SK-N-SH (cell line): Measurements from ENCODE around the gene GPR32. TPM values are rescaled to one million over a fixed set of nuclear protein-coding genes. Genes with fewer than 3 reads are reported as not detected.

Experiments
- CTCF ChIA-PET: fragments of 300-600, 350-600 bp; formaldehyde crosslinking; extraction: SDS; loops from one replicate; lab custom pipeline; 2021; lab: Yijun Ruan, JAX
- POLR2A ChIA-PET: fragments of 350-600 bp; sonication (Branson Sonifier 250); formaldehyde crosslinking; extraction: SDS; loops from one replicate; lab custom pipeline; 2020; ENCODE audit warnings: antibody characterized with exemption, inconsistent platforms; lab: Yijun Ruan, JAX
- DNase-seq: peaks from one replicate; pipeline ENCODE4 v3.0.0; 2012
- H2AFZ ChIP-seq: fragments of 200-600 bp; sonication (generic); 2 replicates; pipeline ENCODE4 v1.8.1; 2016; ENCODE audit warnings: antibody characterized with exemption, mild to moderate bottlenecking, low read depth
- H3F3A ChIP-seq: fragments of 200-600 bp; sonication (generic); replicated peaks from 2 replicates; pipeline ENCODE3; 2016; ENCODE audit warnings: antibody characterized with exemption, mild to moderate bottlenecking; ENCODE audit not compliant: insufficient read depth
- H3K27ac ChIP-seq, 2 experiments: fragments of 200-500 bp in 1 of 2; fragments of 200-600 bp in 1 of 2; sonication (Bioruptor generic) in 1 of 2; sonication (generic), shearing (Covaris generic) in 1 of 2; 2 replicates each; pipeline versions ENCODE4 v1.5.1 to v1.6.1; 2014 to 2016; ENCODE audit warnings: low read depth in 2 of 2, inconsistent platforms in 1 of 2, low read length in 1 of 2, mild to moderate bottlenecking in 1 of 2, mixed read lengths in 1 of 2
- H3K27me3 ChIP-seq: fragments of 200-600 bp; sonication (generic), shearing (Covaris generic); 2 replicates; pipeline ENCODE4 v1.6.1; 2016; ENCODE audit warnings: mixed run types; ENCODE audit not compliant: insufficient read depth
- H3K36me3 ChIP-seq, 2 experiments: fragments of 200-500 bp in 1 of 2; fragments of 200-600 bp in 1 of 2; sonication (Bioruptor generic) in 1 of 2; sonication (generic) in 1 of 2; replicated peaks in 1 of 2; 2 replicates each; pipeline versions ENCODE3 to v1.5.1; 2014 to 2016; ENCODE audit warnings: low read length in 1 of 2, mild to moderate bottlenecking in 1 of 2; ENCODE audit not compliant: insufficient read depth in 2 of 2, control insufficient read depth in 1 of 2
- H3K4me1 ChIP-seq, 2 experiments: fragments of 200-500 bp in 1 of 2; fragments of 200-600 bp in 1 of 2; sonication (Bioruptor generic) in 1 of 2; sonication (generic), shearing (Covaris generic) in 1 of 2; 2 replicates each; pipeline versions ENCODE4 v1.5.1 to v1.6.1; 2014 to 2016; ENCODE audit warnings: low read depth in 1 of 2, low read length in 1 of 2, mixed run types in 1 of 2; ENCODE audit not compliant: insufficient read depth in 2 of 2, control insufficient read depth in 1 of 2
- H3K4me2 ChIP-seq: fragments of 200-600 bp; sonication (generic), shearing (Covaris generic); 2 replicates; pipeline ENCODE4 v1.6.1; 2017; ENCODE audit warnings: mixed run types
- H3K4me3 ChIP-seq, 2 experiments: fragments of 200-500 bp in 1 of 2; fragments of 200-600 bp in 1 of 2; sonication (Bioruptor generic) in 1 of 2; sonication (generic), shearing (Covaris generic) in 1 of 2; 2 replicates each; pipeline versions ENCODE4 v1.5.1 to v1.8.1; 2014 to 2016; ENCODE audit warnings: low read depth in 2 of 2, inconsistent platforms in 1 of 2, low read length in 1 of 2, mild to moderate bottlenecking in 1 of 2, mixed read lengths in 1 of 2, moderate library complexity in 1 of 2
- H3K79me2 ChIP-seq: fragments of 200-600 bp; sonication (generic); 2 replicates; pipeline ENCODE4 v1.8.1; 2017; ENCODE audit warnings: mild to moderate bottlenecking; ENCODE audit not compliant: insufficient read depth
- H3K9ac ChIP-seq: fragments of 200-600 bp; sonication (generic); 2 replicates; pipeline ENCODE4 v1.6.1; 2017; ENCODE audit warnings: mixed run types
- H3K9me2 ChIP-seq: fragments of 200-600 bp; sonication (generic); 2 replicates; pipeline ENCODE4 v1.6.1; 2017; ENCODE audit warnings: mixed run types
- H3K9me3 ChIP-seq: fragments of 200-600 bp; sonication (generic); 2 replicates; pipeline ENCODE4 v1.6.1; 2017; ENCODE audit warnings: mixed run types, mild to moderate bottlenecking, moderate library complexity
- H4K20me1 ChIP-seq: fragments of 200-600 bp; sonication (generic); 2 replicates; pipeline ENCODE4 v1.6.1; 2017; ENCODE audit warnings: mild to moderate bottlenecking, mixed run types; ENCODE audit not compliant: insufficient read depth
- CHD2 ChIP-seq: fragments of 150-350 bp; IDR thresholded peaks from 2 replicates; pipeline ENCODE4 v1.6.1; 2018; ENCODE audit warnings: low read length; ENCODE audit not compliant: partially characterized antibody
- GABPA ChIP-seq: IDR thresholded peaks from 2 replicates; pipeline ENCODE4 v1.4.0; 2012; ENCODE audit warnings: low read depth, mild to moderate bottlenecking
- MEF2A ChIP-seq: IDR thresholded peaks from 2 replicates; pipeline ENCODE4 v1.4.0; 2012; ENCODE audit warnings: low read depth, borderline replicate concordance
- NRF1 ChIP-seq: IDR thresholded peaks from 2 replicates; pipeline ENCODE4 v1.6.1; 2012; ENCODE audit warnings: low read depth, mild to moderate bottlenecking, low read length
- POLR2AphosphoS5 ChIP-seq: IDR thresholded peaks from 2 replicates; pipeline ENCODE4 v1.6.1; 2012; ENCODE audit warnings: low read depth, low read length
- RAD21 ChIP-seq: IDR thresholded peaks from 2 replicates; pipeline ENCODE4 v1.6.1; 2012; ENCODE audit warnings: mild to moderate bottlenecking, low read length
- RXRA ChIP-seq: IDR thresholded peaks from 2 replicates; pipeline ENCODE4 v1.4.0; 2012; ENCODE audit warnings: low read depth, mild to moderate bottlenecking, borderline replicate concordance
- SMC3 ChIP-seq: IDR thresholded peaks from 2 replicates; pipeline ENCODE4 v1.6.1; 2012; ENCODE audit warnings: low read depth, low read length, improper control_type of control experiment
- TAF1 ChIP-seq: IDR thresholded peaks from 2 replicates; pipeline ENCODE4 v1.6.1; 2012; ENCODE audit warnings: low read depth, mild to moderate bottlenecking, low read length, moderate library complexity, borderline replicate concordance
- WGBS: methylation state at CpG from one replicate; pipeline ENCODE4 v1.1.6; 2017; ENCODE audit warnings: low lambda C conversion rate; 5-methylcytosine and 5-hydroxymethylcytosine counted together
- polyA plus RNA-seq, 3 experiments: library from polyadenylated mRNA; depleted of rRNA; stranded (reverse); fragments of >200 nt; gene quantifications; 2 replicates each; pipeline ENCODE4 v1.2.3, GENCODE V29; 2012
- TF ChIP-seq, protein P1 (sequence below): IDR thresholded peaks from 2 replicates; pipeline ENCODE4 v1.6.1; 2012; ENCODE audit warnings: mild to moderate bottlenecking, low read depth, low read length, moderate library complexity
- TF ChIP-seq, protein P2 (sequence below): IDR thresholded peaks from 2 replicates; pipeline ENCODE4 v1.4.0; 2012; ENCODE audit warnings: low read depth, borderline replicate concordance
- TF ChIP-seq, protein P3 (sequence below): fragments of 200-600 bp; sonication (generic); IDR thresholded peaks from 2 replicates; pipeline ENCODE4 v1.6.1; 2017; ENCODE audit warnings: antibody characterized with exemption, mild to moderate bottlenecking, moderate library complexity

The GPR32 gene
- polyA plus RNA-seq, 1 of the 3 experiments (the other 2 are of a cell fraction), result not detected

DNA sequence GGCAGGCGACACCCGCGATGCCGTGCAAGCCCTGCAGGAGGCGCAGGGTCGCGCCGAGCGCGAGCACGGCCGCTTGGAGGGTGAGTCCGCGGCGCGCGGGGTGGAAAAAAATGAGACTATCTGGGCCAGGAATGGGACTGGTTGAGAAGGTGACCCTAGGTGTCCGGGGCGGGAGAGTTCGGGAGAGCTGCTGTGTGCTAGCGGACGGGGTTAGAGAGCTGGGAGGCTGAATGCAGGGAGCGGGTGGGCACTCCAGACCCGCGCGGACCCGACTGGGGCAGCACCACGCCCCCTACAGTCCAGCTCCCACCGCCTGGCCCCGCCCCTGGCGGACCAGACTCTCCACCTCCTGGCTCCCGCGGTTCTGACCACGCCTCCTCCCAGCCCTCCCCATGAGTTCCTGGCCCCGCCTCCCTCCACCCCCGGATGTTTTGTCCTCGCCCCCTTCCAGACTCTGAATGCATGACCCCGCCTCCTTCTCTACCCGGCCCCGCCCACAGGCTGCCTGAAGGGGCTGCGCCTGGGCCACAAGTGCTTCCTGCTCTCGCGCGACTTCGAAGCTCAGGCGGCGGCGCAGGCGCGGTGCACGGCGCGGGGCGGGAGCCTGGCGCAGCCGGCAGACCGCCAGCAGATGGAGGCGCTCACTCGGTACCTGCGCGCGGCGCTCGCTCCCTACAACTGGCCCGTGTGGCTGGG, 45.6 kb upstream of the GPR32 start:
- WGBS, result under 1% methylated on average over 28 of the region's 65 CpGs
- Histone ChIP-seq H3K27ac (peak overlapping the region; percentile 46 to 86; a peak in 3 of 4 replicates), H3K79me2 (peaks cover 13% of the 10 kb centered on the region)

More for the DNA sequence above, 45.6 kb upstream of the GPR32 start:
- Histone ChIP-seq H3K9me2 (no peaks in the 10 kb centered on the region), H3K4me1 (peaks cover 0 to 21% of the 10 kb centered on the region in 2 experiments; a peak in 2 of 4 replicates), H2AFZ (peak overlapping the region; percentile 85), H3K4me3 (peak overlapping the region; percentile 62 to 83), H3K4me2 (peak overlapping the region; percentile 99), H3K9ac (peak overlapping the region; percentile 88), H3K36me3 (no peaks in the 10 kb centered on the region), H3K9me3 (no peaks in the 10 kb centered on the region), H4K20me1 (no peaks in the 10 kb centered on the region), H3F3A (peaks cover 3% of the 10 kb centered on the region), H3K27me3 (no peaks in the 10 kb centered on the region)
- ChIA-PET CTCF (interaction anchor here (0.6 to 6.4 kb wide), 30 partner anchors 9 to 283 kb away, joined by 3 to 113 read pairs (median 5); no protein-coding TSS in a partner anchor), POLR2A (interaction anchor here (0.9 to 1.4 kb wide), 4 partner anchors 15 to 80 kb away, joined by 3 to 6 read pairs (median 4); no protein-coding TSS in a partner anchor)
- DNase-seq, result peak; percentile 100
- TF ChIP-seq CHD2 (peak; percentile 99), SMC3 (peak; percentile 73), GABPA (0 out of 2 replicates have a peak, but pooled peaks have one; percentile 19), POLR2AphosphoS5 (peak; percentile 84), MEF2A (no peak), RXRA (no peak), NRF1 (peak; percentile 91), RAD21 (peak; percentile 55), TAF1 (peak; percentile 42; the same call in 1 of the 2 replicates)
- TF ChIP-seq, protein P1, sequence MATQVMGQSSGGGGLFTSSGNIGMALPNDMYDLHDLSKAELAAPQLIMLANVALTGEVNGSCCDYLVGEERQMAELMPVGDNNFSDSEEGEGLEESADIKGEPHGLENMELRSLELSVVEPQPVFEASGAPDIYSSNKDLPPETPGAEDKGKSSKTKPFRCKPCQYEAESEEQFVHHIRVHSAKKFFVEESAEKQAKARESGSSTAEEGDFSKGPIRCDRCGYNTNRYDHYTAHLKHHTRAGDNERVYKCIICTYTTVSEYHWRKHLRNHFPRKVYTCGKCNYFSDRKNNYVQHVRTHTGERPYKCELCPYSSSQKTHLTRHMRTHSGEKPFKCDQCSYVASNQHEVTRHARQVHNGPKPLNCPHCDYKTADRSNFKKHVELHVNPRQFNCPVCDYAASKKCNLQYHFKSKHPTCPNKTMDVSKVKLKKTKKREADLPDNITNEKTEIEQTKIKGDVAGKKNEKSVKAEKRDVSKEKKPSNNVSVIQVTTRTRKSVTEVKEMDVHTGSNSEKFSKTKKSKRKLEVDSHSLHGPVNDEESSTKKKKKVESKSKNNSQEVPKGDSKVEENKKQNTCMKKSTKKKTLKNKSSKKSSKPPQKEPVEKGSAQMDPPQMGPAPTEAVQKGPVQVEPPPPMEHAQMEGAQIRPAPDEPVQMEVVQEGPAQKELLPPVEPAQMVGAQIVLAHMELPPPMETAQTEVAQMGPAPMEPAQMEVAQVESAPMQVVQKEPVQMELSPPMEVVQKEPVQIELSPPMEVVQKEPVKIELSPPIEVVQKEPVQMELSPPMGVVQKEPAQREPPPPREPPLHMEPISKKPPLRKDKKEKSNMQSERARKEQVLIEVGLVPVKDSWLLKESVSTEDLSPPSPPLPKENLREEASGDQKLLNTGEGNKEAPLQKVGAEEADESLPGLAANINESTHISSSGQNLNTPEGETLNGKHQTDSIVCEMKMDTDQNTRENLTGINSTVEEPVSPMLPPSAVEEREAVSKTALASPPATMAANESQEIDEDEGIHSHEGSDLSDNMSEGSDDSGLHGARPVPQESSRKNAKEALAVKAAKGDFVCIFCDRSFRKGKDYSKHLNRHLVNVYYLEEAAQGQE, result no peak
- TF ChIP-seq, protein P2, sequence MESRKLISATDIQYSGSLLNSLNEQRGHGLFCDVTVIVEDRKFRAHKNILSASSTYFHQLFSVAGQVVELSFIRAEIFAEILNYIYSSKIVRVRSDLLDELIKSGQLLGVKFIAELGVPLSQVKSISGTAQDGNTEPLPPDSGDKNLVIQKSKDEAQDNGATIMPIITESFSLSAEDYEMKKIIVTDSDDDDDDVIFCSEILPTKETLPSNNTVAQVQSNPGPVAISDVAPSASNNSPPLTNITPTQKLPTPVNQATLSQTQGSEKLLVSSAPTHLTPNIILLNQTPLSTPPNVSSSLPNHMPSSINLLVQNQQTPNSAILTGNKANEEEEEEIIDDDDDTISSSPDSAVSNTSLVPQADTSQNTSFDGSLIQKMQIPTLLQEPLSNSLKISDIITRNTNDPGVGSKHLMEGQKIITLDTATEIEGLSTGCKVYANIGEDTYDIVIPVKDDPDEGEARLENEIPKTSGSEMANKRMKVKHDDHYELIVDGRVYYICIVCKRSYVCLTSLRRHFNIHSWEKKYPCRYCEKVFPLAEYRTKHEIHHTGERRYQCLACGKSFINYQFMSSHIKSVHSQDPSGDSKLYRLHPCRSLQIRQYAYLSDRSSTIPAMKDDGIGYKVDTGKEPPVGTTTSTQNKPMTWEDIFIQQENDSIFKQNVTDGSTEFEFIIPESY, result peak; percentile 96
- TF ChIP-seq, protein P3, sequence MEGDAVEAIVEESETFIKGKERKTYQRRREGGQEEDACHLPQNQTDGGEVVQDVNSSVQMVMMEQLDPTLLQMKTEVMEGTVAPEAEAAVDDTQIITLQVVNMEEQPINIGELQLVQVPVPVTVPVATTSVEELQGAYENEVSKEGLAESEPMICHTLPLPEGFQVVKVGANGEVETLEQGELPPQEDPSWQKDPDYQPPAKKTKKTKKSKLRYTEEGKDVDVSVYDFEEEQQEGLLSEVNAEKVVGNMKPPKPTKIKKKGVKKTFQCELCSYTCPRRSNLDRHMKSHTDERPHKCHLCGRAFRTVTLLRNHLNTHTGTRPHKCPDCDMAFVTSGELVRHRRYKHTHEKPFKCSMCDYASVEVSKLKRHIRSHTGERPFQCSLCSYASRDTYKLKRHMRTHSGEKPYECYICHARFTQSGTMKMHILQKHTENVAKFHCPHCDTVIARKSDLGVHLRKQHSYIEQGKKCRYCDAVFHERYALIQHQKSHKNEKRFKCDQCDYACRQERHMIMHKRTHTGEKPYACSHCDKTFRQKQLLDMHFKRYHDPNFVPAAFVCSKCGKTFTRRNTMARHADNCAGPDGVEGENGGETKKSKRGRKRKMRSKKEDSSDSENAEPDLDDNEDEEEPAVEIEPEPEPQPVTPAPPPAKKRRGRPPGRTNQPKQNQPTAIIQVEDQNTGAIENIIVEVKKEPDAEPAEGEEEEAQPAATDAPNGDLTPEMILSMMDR, result peak; percentile 83
